Smooth muscle cell (in vitro differentiated cells): Measurements from ENCODE around the gene TOMM40. TPM values are rescaled to one million over a fixed set of nuclear protein-coding genes. Genes with fewer than 3 reads are reported as not detected.
"Not testable (repeated sequence)": the region's sequence is repeated elsewhere in the genome, so short reads cannot be mapped to it uniquely, and the experiment has no call there.

Experiments used
- DNase-seq: peaks from one replicate; lab custom pipeline; 2025; ENCODE audit not compliant: unreplicated experiment; lab: John Stamatoyannopoulos, UW
- H2AFZ ChIP-seq: fragments of 200-600 bp; sonication (generic); 2 replicates; pipeline ENCODE4 v1.6.0; 2016; ENCODE audit warnings: antibody characterized with exemption, low read depth, mild to moderate bottlenecking
- H3F3A ChIP-seq: fragments of 200-600 bp; sonication (generic); 2 replicates; pipeline ENCODE4 v1.6.0; 2017; ENCODE audit warnings: antibody characterized with exemption, low read depth
- H3K27ac ChIP-seq: fragments of 200-600 bp; sonication (generic); 2 replicates; pipeline ENCODE4 v1.5.1; 2016; ENCODE audit warnings: low read depth, mild to moderate bottlenecking
- H3K27me3 ChIP-seq: fragments of 200-600 bp; sonication (generic); 2 replicates; pipeline ENCODE4 v1.6.1; 2016; ENCODE audit warnings: low read depth, mild to moderate bottlenecking
- H3K36me3 ChIP-seq: fragments of 200-600 bp; sonication (generic); 2 replicates; pipeline ENCODE4 v1.5.1; 2016; ENCODE audit warnings: low read depth
- H3K4me1 ChIP-seq: fragments of 200-600 bp; sonication (generic); 2 replicates; pipeline ENCODE4 v1.5.1; 2016; ENCODE audit warnings: low read depth
- H3K4me2 ChIP-seq: fragments of 200-600 bp; sonication (generic); 2 replicates; pipeline ENCODE4 v1.6.0; 2016; ENCODE audit warnings: mild to moderate bottlenecking
- H3K4me3 ChIP-seq: fragments of 200-600 bp; sonication (generic); 2 replicates; pipeline ENCODE4 v1.5.1; 2016; ENCODE audit warnings: mild to moderate bottlenecking
- H3K79me2 ChIP-seq: fragments of 200-600 bp; sonication (generic); 2 replicates; pipeline ENCODE4 v1.6.0; 2016; ENCODE audit warnings: low read depth, mild to moderate bottlenecking
- H3K9ac ChIP-seq: fragments of 200-600 bp; sonication (generic); 2 replicates; pipeline ENCODE4 v1.6.0; 2016; ENCODE audit warnings: low read depth
- H3K9me3 ChIP-seq: fragments of 200-600 bp; sonication (generic); replicated peaks from 2 replicates; pipeline ENCODE4 v1.5.1; 2016; ENCODE audit warnings: low read depth
- H4K20me1 ChIP-seq: fragments of 200-600 bp; sonication (generic); 2 replicates; pipeline ENCODE4 v1.6.0; 2016; ENCODE audit warnings: low read depth
- CTCF ChIP-seq: fragments of 200-600 bp; sonication (generic); IDR thresholded peaks from 2 replicates; pipeline ENCODE4 v1.5.1; 2017; ENCODE audit warnings: borderline replicate concordance, mild to moderate bottlenecking, antibody characterized with exemption; ENCODE audit not compliant: insufficient read depth, poor library complexity, severe bottlenecking
- WGBS: methylation state at CpG from one replicate; pipeline ENCODE4 v1.1.7; 2016; ENCODE audit warnings: low lambda C conversion rate; 5-methylcytosine and 5-hydroxymethylcytosine counted together
- polyA plus RNA-seq: library from polyadenylated mRNA; unstranded; fragments of >200 nt; fragmentation: Nextera tagmentation; extraction: Ambion mirVana; gene quantifications from 2 replicates; pipeline ENCODE4 v1.2.1, GENCODE V29; 2016
- total RNA-seq: library from RNA; depleted of rRNA; stranded (reverse); fragments of >200 nt; gene quantifications from 2 replicates; pipeline ENCODE4 v1.2.3, GENCODE V29; 2014

The TOMM40 gene
- total and polyA plus RNA-seq, 2 experiments from 2014 or later = 65.0 to 96.0 TPM

GRCh38 chr19:44912854-44913253 is 21.8 kb downstream of the TOMM40 start:
- no peak overlapping the region for H3K4me2 ChIP-seq
- H4K20me1 ChIP-seq = no peaks in the 10 kb centered on the region
- DNase-seq = no peak
- 77% methylated on average over 6 of the region's 6 CpGs for WGBS
- no peaks in the 10 kb centered on the region for H3K4me1 ChIP-seq
- H2AFZ ChIP-seq = no peak overlapping the region
- H3K27me3 ChIP-seq = no peaks in the 10 kb centered on the region
- no peak for TF ChIP-seq CTCF
- no peak overlapping the region for H3K9ac ChIP-seq
- H3K4me3 ChIP-seq = no peak overlapping the region
- no peaks in the 10 kb centered on the region for H3K36me3 ChIP-seq
- peaks cover 5% of the 10 kb centered on the region for H3F3A ChIP-seq
- no peaks in the 10 kb centered on the region for H3K79me2 ChIP-seq
- H3K9me3 ChIP-seq = no peaks in the 10 kb centered on the region
- H3K27ac ChIP-seq = no peak overlapping the region

GRCh38 chr19:44913512-44914432 is 22.7 kb downstream of the TOMM40 start:
- 55% methylated on average over 23 of the region's 23 CpGs for WGBS
- not testable (repeated sequence) for DNase-seq, H3K27ac ChIP-seq, H3K9me3 ChIP-seq, H2AFZ ChIP-seq, H3K4me1 ChIP-seq, H3K27me3 ChIP-seq, H3F3A ChIP-seq, H3K9ac ChIP-seq, H3K79me2 ChIP-seq, H3K36me3 ChIP-seq, H4K20me1 ChIP-seq
- Histone ChIP-seq H3K4me3 (peak overlapping the region; percentile 69), H3K4me2 (peak overlapping the region; percentile 93)

- 4% methylated on average over 28 of the region's 28 CpGs for WGBS
- peak within 1 kb of the TSS; percentile 69 for H3K4me3 ChIP-seq
- DNase-seq = peak; percentile 44
- H3K9me3 ChIP-seq, H3F3A ChIP-seq, H3K79me2 ChIP-seq, H3K27me3 ChIP-seq, H4K20me1 ChIP-seq, H3K36me3 ChIP-seq, H3K4me1 ChIP-seq: not testable (repeated sequence)
- H3K9ac ChIP-seq = peak within 1 kb of the TSS; percentile 88
- H2AFZ ChIP-seq = peak within 1 kb of the TSS; percentile 84
- peak within 1 kb of the TSS; percentile 93 for H3K4me2 ChIP-seq
- peak within 1 kb of the TSS; percentile 57 for H3K27ac ChIP-seq
Observed at GRCh38 chr19:44914433-44915206, 23.6 kb downstream of the TOMM40 start, which contains the start of gene APOC1. TSS of gene APOC1 (plus strand) at chr19:44914608. CDS start at chr19:44914892, 284 bp downstream.

- H3K4me2 ChIP-seq = no peak overlapping the region
- H3K4me3 ChIP-seq = no peak overlapping the region
- no peaks in the 10 kb centered on the region for H4K20me1 ChIP-seq
- H3K4me1 ChIP-seq = no peaks in the 10 kb centered on the region
- H3K27ac ChIP-seq = no peak overlapping the region
- H2AFZ ChIP-seq = no peak overlapping the region
- 91% methylated on average over 8 of the region's 8 CpGs for WGBS
- H3K36me3 ChIP-seq = no peaks in the 10 kb centered on the region
- no peak for DNase-seq
- H3K9ac ChIP-seq = no peak overlapping the region
- TF ChIP-seq CTCF = no peak
- peaks cover 3% of the 10 kb centered on the region for H3F3A ChIP-seq
- no peaks in the 10 kb centered on the region for H3K79me2 ChIP-seq
- H3K9me3 ChIP-seq = no peaks in the 10 kb centered on the region
- no peaks in the 10 kb centered on the region for H3K27me3 ChIP-seq
Observed at GRCh38 chr19:44924243-44924725, 33.2 kb downstream of the TOMM40 start.
